GM12878 (cell line): ENCODE measurements around the gene CENPP. TPM values are rescaled to one million over a fixed set of nuclear protein-coding genes. Genes with fewer than 3 reads are reported as not detected.

Source experiments
- ATAC-seq: fragments of 200-7000 bp; cut with Tn5 transposase; 3 replicates; pipeline ENCODE4 v1.9.1; 2020; ENCODE audit warnings: mild to moderate bottlenecking, moderate library complexity
- BruUV-seq: library from RNA; stranded (reverse); fragments of 400-500 nt; replicated peaks from 2 replicates; lab custom pipeline; 2021; lab: Mats Ljungman, UMichigan
- CTCF ChIA-PET: fragments of 300-600 bp; sonication (Branson Sonifier 250); formaldehyde crosslinking; extraction: SDS; loops from one replicate; lab custom pipeline; 2021; ENCODE audit warnings: inconsistent platforms; lab: Yijun Ruan, JAX
- POLR2A ChIA-PET: fragments of 350-600 bp; formaldehyde crosslinking; extraction: SDS; loops from one replicate; lab custom pipeline; 2021; ENCODE audit warnings: inconsistent platforms; lab: Charles Lee
- RAD21 ChIA-PET: fragments of 300-600 bp; sonication (Branson Sonifier 250); formaldehyde crosslinking; loops from one replicate; lab custom pipeline; 2023; ENCODE audit warnings: antibody characterized with exemption; ENCODE audit not compliant: unreplicated experiment; lab: Charles Lee
- SMC1A ChIA-PET: fragments of 300-600 bp; sonication (Branson Sonifier 250); formaldehyde crosslinking; loops from one replicate; lab custom pipeline; 2023; ENCODE audit not compliant: unreplicated experiment, uncharacterized antibody; lab: Charles Lee
- DNase-seq: peaks from one replicate; pipeline ENCODE4 v3.0.0-alpha.2; 2011; ENCODE audit warnings: low read depth, low spot score
- FAIRE-seq: peaks from 3 replicates; lab custom pipeline; 2011; peaks lifted over from hg19 to GRCh38; lab: Jason Lieb, UNC
- H2AFZ ChIP-seq: 2 replicates; pipeline ENCODE4 v1.6.0; 2011; ENCODE audit warnings: low read depth, low read length, control low read depth; ENCODE audit not compliant: control insufficient read depth
- H3K27ac ChIP-seq: 2 replicates; pipeline ENCODE4 v1.5.1; 2011; ENCODE audit warnings: control low read depth; ENCODE audit not compliant: control insufficient read depth, insufficient read depth
- H3K27me3 ChIP-seq, 2 experiments: replicated peaks in 1 of 2; 2 replicates each; pipeline versions ENCODE4 v1.6.0 to v1.6.1; 2011; ENCODE audit warnings: low read length in 1 of 2; ENCODE audit not compliant: control insufficient read depth in 2 of 2, insufficient read depth in 2 of 2
- H3K36me3 ChIP-seq, 2 experiments: 2 replicates each; pipeline ENCODE4 v1.5.1; 2011; ENCODE audit warnings: low read length in 1 of 2; ENCODE audit not compliant: control insufficient read depth in 2 of 2, insufficient read depth in 2 of 2
- H3K4me1 ChIP-seq: 2 replicates; pipeline ENCODE4 v1.6.1; 2011; ENCODE audit warnings: mild to moderate bottlenecking, low read length, moderate library complexity, mixed read lengths; ENCODE audit not compliant: control insufficient read depth, insufficient read depth
- H3K4me2 ChIP-seq: 2 replicates; pipeline ENCODE4 v1.6.0; 2011; ENCODE audit warnings: control low read depth; ENCODE audit not compliant: control insufficient read depth, insufficient read depth
- H3K4me3 ChIP-seq: fragments of 200-600 bp; sonication (generic); 2 replicates; pipeline ENCODE4 v1.5.1; 2016
- H3K79me2 ChIP-seq: 2 replicates; pipeline ENCODE4 v1.6.0; 2011; ENCODE audit warnings: low read length; ENCODE audit not compliant: control insufficient read depth, insufficient read depth
- H3K9ac ChIP-seq: 2 replicates; pipeline ENCODE4 v1.8.0; 2011; ENCODE audit warnings: low read length, control low read depth, mixed read lengths; ENCODE audit not compliant: control insufficient read depth, insufficient read depth
- H3K9me3 ChIP-seq: replicated peaks from 3 replicates; pipeline ENCODE4 v1.5.1; 2011; ENCODE audit warnings: mild to moderate bottlenecking, low read length; ENCODE audit not compliant: control insufficient read depth, insufficient read depth
- H4K20me1 ChIP-seq: 2 replicates; pipeline ENCODE4 v1.6.0; 2011; ENCODE audit not compliant: control insufficient read depth, insufficient read depth
- ASH2L ChIP-seq: fragments of 300-600, 200-600 bp; sonication (generic); IDR thresholded peaks from 2 replicates; pipeline ENCODE4 v1.6.1; 2017; ENCODE audit warnings: low read depth, mild to moderate bottlenecking, borderline replicate concordance
- BHLHE40 ChIP-seq, 2 experiments: fragments of 450-650 bp in 1 of 2; IDR thresholded peaks; 2 replicates each; pipeline ENCODE4 v1.6.1; 2011 to 2017; ENCODE audit warnings: low read depth in 2 of 2, borderline replicate concordance in 1 of 2, improper control_type of control experiment in 1 of 2, low read length in 1 of 2, mild to moderate bottlenecking in 1 of 2
- CBX3 ChIP-seq: fragments of 200-600 bp; sonication (generic); IDR thresholded peaks from 2 replicates; pipeline ENCODE4 v1.6.1; 2016; ENCODE audit warnings: low read depth, borderline replicate concordance
- CBX5 ChIP-seq: sonication (generic); IDR thresholded peaks from 2 replicates; pipeline ENCODE4 v1.6.1; 2016; ENCODE audit warnings: low read depth, moderate library complexity, mild to moderate bottlenecking, inconsistent platforms
- EED ChIP-seq: sonication (generic); IDR thresholded peaks from 2 replicates; pipeline ENCODE4 v1.6.1; 2016; ENCODE audit warnings: antibody characterized with exemption, low read depth
- FOXK2 ChIP-seq: fragments of 450-650 bp; IDR thresholded peaks from 2 replicates; pipeline ENCODE4 v1.6.1; 2017; ENCODE audit warnings: mild to moderate bottlenecking, moderate library complexity
- MYC ChIP-seq: IDR thresholded peaks from 2 replicates; pipeline ENCODE4 v1.6.1; 2011; ENCODE audit warnings: mild to moderate bottlenecking, low read length, moderate library complexity, inconsistent platforms; ENCODE audit not compliant: insufficient read depth, insufficient replicate concordance, insufficient read length, severe bottlenecking
- NFYA ChIP-seq: IDR thresholded peaks from 2 replicates; pipeline ENCODE4 v1.6.1; 2011; ENCODE audit warnings: low read depth, mild to moderate bottlenecking, low read length, improper control_type of control experiment, borderline replicate concordance
- PAX5 ChIP-seq: IDR thresholded peaks from 2 replicates; pipeline ENCODE4 v1.6.1; 2011; ENCODE audit warnings: low read depth, low read length, borderline replicate concordance
- PML ChIP-seq: IDR thresholded peaks from 2 replicates; pipeline ENCODE4 v1.6.1; 2012; ENCODE audit warnings: low read length, inconsistent platforms
- POLR2A ChIP-seq: IDR thresholded peaks from 2 replicates; pipeline ENCODE4 v1.6.1; 2011; ENCODE audit warnings: low read depth, mild to moderate bottlenecking, low read length
- RAD51 ChIP-seq: fragments of 450-650 bp; IDR thresholded peaks from 2 replicates; pipeline ENCODE4 v1.6.1; 2016; ENCODE audit warnings: moderate library complexity, mild to moderate bottlenecking, inconsistent platforms
- SMARCA5 ChIP-seq: fragments of 450-650 bp; IDR thresholded peaks from 2 replicates; pipeline ENCODE4 v1.6.1; 2017; ENCODE audit warnings: mild to moderate bottlenecking
- TCF7 ChIP-seq: IDR thresholded peaks from 2 replicates; pipeline ENCODE4 v1.6.1; 2014; ENCODE audit warnings: antibody characterized with exemption, borderline replicate concordance
- ZNF24 ChIP-seq: fragments of 450-650 bp; IDR thresholded peaks from 2 replicates; pipeline ENCODE4 v1.6.1; 2017; ENCODE audit warnings: antibody characterized with exemption, mild to moderate bottlenecking
- WGBS: methylation state at CpG from one replicate; pipeline ENCODE4 v1.1.6; 2016; ENCODE audit warnings: low lambda C conversion rate; ENCODE audit not compliant: insufficient replicate concordance, insufficient coverage; ENCODE audit errors: missing lambda C conversion rate; 5-methylcytosine and 5-hydroxymethylcytosine counted together
- in situ Hi-C: fragments of 300-500 bp; cut with MboI; formaldehyde crosslinking; loops from 9 replicates; pipeline ENCODE4 v1.14.3; 2018; ENCODE audit warnings: mixed read lengths
- intact Hi-C: fragments of 100-400 bp; cut with micrococcal nuclease; formaldehyde crosslinking; loops from one replicate; pipeline ENCODE4 v1.14.2; 2022; ENCODE audit not compliant: unreplicated experiment
- polyA plus RNA-seq, 11 experiments: library from polyadenylated mRNA; depleted of rRNA in 4 of 11; unstranded in 6 of 11; stranded (reverse) in 5 of 11; fragments of >200 nt; fragmentation: Nextera tagmentation in 4 of 11; fragmentation: Illumina TruSeq in 1 of 11; extraction: Ambion mirVana in 4 of 11; extraction: Trizol in 1 of 11; gene quantifications; 1 replicate in 1 of 11; 2 replicates in 10 of 11; pipeline versions ENCODE4 v1.2.1 to v1.2.3, GENCODE V29; 2011 to 2016; ENCODE audit warnings: inconsistent platforms in 2 of 11, missing spikeins in 2 of 11, low read depth in 1 of 11
- total RNA-seq, 4 experiments: library from RNA; depleted of rRNA in 3 of 4; stranded (reverse); fragments of >200 nt in 3 of 4; fragmentation: Illumina TruSeq in 1 of 4; extraction: Trizol in 1 of 4; gene quantifications; 2 replicates each; pipeline versions ENCODE4 v1.2.1 to v1.2.3, GENCODE V29; 2013 to 2021
- TF ChIP-seq, protein P1 (sequence below): fragments of 150-350 bp; IDR thresholded peaks from 2 replicates; pipeline ENCODE4 v1.6.1; 2014; ENCODE audit warnings: mild to moderate bottlenecking, low read depth, low read length
- TF ChIP-seq, protein P2 (sequence below): fragments of 450-650 bp; IDR thresholded peaks from 2 replicates; pipeline ENCODE4 v1.6.1; 2017; ENCODE audit warnings: mild to moderate bottlenecking, moderate library complexity
- TF ChIP-seq, protein P3 (sequence below): fragments of 450-650 bp; conservative IDR thresholded peaks from 2 replicates; pipeline ENCODE4 v1.6.1; 2017; ENCODE audit warnings: mild to moderate bottlenecking, moderate library complexity

CENPP gene
- total and polyA plus RNA-seq, 10 of the 15 experiments (the other 5 are each of a cell fraction or from before 2014, with no cell fraction given): 9.4 to 31.4 (median 19.8) TPM

DNA sequence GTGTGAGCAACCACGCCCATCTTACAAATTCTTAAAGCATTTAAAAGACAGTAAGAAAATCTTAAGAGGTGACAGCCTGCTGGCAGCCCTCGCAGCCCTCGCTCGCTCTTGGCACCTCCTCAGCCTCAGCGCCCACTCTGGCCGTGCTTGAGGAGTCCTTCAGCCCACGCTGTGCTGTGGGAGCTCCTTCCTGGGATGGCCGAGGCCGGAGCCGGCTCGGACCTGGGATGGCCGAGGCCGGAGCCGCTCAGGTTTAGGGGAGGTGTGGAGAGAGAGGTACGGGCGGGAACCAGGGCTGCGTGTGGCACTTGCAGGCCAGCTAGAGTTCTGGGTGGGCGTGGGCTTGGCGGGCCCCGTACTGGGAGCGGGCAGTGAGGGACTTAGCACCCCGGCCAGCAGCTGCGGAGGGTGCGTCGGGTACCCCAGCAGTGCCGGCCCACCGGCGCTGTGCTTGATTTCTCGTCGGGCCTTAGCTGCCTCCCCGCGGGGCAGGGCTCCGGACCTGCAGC, 219.3 kb downstream of the CENPP start (continued):
- no peak for TF ChIP-seq CBX3

DNA sequence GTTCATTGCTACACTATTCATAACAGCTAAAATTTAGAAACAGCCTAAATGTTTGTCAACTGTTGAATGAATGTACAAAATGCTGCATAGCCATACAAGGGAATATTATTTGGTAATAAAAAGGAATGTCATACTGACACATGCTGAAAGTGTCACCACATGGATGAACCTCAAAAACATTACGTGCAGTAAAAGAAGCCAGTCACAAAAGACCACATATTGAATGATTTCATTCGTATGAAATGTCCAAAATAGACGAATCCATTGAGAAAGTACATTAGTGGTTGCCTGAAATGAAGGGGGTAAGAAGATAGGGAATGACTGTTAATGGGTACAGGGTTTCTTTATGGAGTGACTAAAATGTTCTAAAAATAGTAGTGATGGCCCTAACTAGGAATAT, 221.6 kb downstream of the CENPP start:
- no peaks in the 10 kb centered on the region; the same call in 2 of the 3 replicates for H3K9me3 ChIP-seq
- ATAC-seq (no peak), FAIRE-seq (no peak), DNase-seq (no peak)
- no peak overlapping the region for H3K9ac ChIP-seq
- SMC1A ChIA-PET: no interaction called here
- intact Hi-C loops (no loop called here), in situ Hi-C loops (no loop called here)
- no peak overlapping the region for H3K4me2 ChIP-seq
- H3K79me2 ChIP-seq: no peaks in the 10 kb centered on the region
- CTCF ChIA-PET: no interaction called here
- H3K4me1 ChIP-seq: no peaks in the 10 kb centered on the region
- no peaks in the 10 kb centered on the region for H3K36me3 ChIP-seq
- BruUV-seq: no TSS peak
- WGBS: 74% methylated on average over 3 of the region's 3 CpGs
- H4K20me1 ChIP-seq: no peaks in the 10 kb centered on the region
- H3K27ac ChIP-seq: no peak overlapping the region
- no peaks in the 10 kb centered on the region for H3K27me3 ChIP-seq
- no peak overlapping the region for H2AFZ ChIP-seq
- H3K4me3 ChIP-seq: no peak overlapping the region
- RAD21 ChIA-PET: no interaction called here
- POLR2A ChIA-PET: no interaction called here
- TF ChIP-seq MYC (no peak), ZNF24 (no peak), EED (no peak), PAX5 (no peak), FOXK2 (no peak), TCF7 (no peak), ASH2L (no peak), POLR2A (no peak), BHLHE40 (IDR thresholded peaks at IDR 0.05; ENCODE audit: borderline replicate concordance in 1 of 2, low read depth in 2 of 2, low read length in 1 of 2) (no peak), PML (no peak), CBX5 (no peak), RAD51 (no peak), NFYA (no peak), SMARCA5 (no peak)
- TF ChIP-seq, protein P1, sequence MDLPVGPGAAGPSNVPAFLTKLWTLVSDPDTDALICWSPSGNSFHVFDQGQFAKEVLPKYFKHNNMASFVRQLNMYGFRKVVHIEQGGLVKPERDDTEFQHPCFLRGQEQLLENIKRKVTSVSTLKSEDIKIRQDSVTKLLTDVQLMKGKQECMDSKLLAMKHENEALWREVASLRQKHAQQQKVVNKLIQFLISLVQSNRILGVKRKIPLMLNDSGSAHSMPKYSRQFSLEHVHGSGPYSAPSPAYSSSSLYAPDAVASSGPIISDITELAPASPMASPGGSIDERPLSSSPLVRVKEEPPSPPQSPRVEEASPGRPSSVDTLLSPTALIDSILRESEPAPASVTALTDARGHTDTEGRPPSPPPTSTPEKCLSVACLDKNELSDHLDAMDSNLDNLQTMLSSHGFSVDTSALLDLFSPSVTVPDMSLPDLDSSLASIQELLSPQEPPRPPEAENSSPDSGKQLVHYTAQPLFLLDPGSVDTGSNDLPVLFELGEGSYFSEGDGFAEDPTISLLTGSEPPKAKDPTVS: no peak
- TF ChIP-seq, protein P2, sequence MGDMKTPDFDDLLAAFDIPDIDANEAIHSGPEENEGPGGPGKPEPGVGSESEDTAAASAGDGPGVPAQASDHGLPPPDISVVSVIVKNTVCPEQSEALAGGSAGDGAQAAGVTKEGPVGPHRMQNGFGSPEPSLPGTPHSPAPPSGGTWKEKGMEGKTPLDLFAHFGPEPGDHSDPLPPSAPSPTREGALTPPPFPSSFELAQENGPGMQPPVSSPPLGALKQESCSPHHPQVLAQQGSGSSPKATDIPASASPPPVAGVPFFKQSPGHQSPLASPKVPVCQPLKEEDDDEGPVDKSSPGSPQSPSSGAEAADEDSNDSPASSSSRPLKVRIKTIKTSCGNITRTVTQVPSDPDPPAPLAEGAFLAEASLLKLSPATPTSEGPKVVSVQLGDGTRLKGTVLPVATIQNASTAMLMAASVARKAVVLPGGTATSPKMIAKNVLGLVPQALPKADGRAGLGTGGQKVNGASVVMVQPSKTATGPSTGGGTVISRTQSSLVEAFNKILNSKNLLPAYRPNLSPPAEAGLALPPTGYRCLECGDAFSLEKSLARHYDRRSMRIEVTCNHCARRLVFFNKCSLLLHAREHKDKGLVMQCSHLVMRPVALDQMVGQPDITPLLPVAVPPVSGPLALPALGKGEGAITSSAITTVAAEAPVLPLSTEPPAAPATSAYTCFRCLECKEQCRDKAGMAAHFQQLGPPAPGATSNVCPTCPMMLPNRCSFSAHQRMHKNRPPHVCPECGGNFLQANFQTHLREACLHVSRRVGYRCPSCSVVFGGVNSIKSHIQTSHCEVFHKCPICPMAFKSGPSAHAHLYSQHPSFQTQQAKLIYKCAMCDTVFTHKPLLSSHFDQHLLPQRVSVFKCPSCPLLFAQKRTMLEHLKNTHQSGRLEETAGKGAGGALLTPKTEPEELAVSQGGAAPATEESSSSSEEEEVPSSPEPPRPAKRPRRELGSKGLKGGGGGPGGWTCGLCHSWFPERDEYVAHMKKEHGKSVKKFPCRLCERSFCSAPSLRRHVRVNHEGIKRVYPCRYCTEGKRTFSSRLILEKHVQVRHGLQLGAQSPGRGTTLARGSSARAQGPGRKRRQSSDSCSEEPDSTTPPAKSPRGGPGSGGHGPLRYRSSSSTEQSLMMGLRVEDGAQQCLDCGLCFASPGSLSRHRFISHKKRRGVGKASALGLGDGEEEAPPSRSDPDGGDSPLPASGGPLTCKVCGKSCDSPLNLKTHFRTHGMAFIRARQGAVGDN: no peak
- TF ChIP-seq, protein P3, sequence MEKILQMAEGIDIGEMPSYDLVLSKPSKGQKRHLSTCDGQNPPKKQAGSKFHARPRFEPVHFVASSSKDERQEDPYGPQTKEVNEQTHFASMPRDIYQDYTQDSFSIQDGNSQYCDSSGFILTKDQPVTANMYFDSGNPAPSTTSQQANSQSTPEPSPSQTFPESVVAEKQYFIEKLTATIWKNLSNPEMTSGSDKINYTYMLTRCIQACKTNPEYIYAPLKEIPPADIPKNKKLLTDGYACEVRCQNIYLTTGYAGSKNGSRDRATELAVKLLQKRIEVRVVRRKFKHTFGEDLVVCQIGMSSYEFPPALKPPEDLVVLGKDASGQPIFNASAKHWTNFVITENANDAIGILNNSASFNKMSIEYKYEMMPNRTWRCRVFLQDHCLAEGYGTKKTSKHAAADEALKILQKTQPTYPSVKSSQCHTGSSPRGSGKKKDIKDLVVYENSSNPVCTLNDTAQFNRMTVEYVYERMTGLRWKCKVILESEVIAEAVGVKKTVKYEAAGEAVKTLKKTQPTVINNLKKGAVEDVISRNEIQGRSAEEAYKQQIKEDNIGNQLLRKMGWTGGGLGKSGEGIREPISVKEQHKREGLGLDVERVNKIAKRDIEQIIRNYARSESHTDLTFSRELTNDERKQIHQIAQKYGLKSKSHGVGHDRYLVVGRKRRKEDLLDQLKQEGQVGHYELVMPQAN: no peak
